Measurements from ENCODE around the gene NDUFS3. TPM values are rescaled to one million over a fixed set of nuclear protein-coding genes. Genes with fewer than 3 reads are reported as not detected.

Gene NDUFS3
- polyA plus RNA-seq, 1 donor (not counting 4 experiments of a cell fraction or from before 2014, with no cell fraction given): 119 TPM

DNA sequence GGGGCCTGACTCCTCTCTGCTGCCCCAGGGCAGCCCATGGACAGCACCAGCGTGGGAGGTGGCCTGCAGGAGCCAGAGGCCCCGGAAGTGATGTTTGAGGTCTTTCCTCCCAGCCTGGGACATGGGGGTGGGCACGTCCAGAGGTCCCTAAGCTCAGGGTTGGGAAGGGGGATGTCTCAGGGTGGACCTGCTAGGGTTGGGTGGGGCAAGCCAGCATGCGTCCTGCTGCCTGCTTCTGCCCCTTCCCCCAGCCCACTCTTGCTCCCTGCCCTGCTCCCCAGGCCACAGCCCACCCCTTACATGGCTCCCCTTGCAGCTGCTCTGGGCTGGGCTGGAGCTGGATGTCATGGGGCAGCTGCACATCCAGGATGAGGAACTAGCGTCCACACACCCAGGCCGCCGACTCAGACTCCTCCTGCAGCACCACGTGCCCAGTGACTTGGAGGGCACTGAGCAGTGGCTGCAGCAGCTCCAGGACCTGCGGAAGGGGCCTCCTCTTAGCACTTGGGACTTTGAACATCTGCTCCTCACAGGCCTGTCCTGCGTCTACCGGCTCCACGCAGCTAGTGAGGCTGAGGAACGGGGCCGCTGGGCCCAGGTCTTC, 9.0 kb downstream of the NDUFS3 start:
- Histone ChIP-seq H3K9me1 (ENCODE audit: control insufficient read depth, extremely low read depth, insufficient read depth, low read length) (no peaks in the 10 kb centered on the region), H3K27me3 (ENCODE audit: control insufficient read depth, extremely low read depth, insufficient read depth, low read length) (peaks cover 32% of the 10 kb centered on the region), H4K20me1 (ENCODE audit: control insufficient read depth, extremely low read depth, insufficient read depth, low read length) (no peaks in the 10 kb centered on the region), H3K4me1 (ENCODE audit: control insufficient read depth, extremely low read depth, insufficient read depth, low read length) (no peaks in the 10 kb centered on the region), H3K36me3 (ENCODE audit: control insufficient read depth in 2 of 2, extremely low read depth in 1 of 2, insufficient read depth in 2 of 2, low read length in 2 of 2) (peaks cover 6 to 11% of the 10 kb centered on the region in 2 experiments), H3K4me2 (ENCODE audit: control insufficient read depth, extremely low read depth, insufficient read depth, low read depth, low read length) (no peak overlapping the region), H3K9ac (ENCODE audit: control insufficient read depth, extremely low read depth, insufficient read depth, low read length) (no peak overlapping the region), H3K27ac (ENCODE audit: control insufficient read depth, insufficient read depth, low read length) (no peak overlapping the region), H3K4me3 (ENCODE audit: control insufficient read depth in 2 of 3, extremely low read depth in 1 of 3, insufficient read depth in 2 of 3, low read depth in 1 of 3, low read length in 3 of 3) (no peak overlapping the region), H3K79me2 (ENCODE audit: control insufficient read depth, insufficient read depth, low read length) (no peaks in the 10 kb centered on the region), H2AFZ (ENCODE audit: control insufficient read depth, low read length) (no peak overlapping the region), H3K9me3 (ENCODE audit: control insufficient read depth, low read depth, low read length) (no peaks in the 10 kb centered on the region)
- FAIRE-seq (no peak), DNase-seq (ENCODE audit: low read depth, low spot score) (no peak)
- dilution Hi-C loops (cut with MboI; ENCODE audit: extremely low pct_ligation_motif_present, low sequenced_read_pairs): no loop called here
- TF ChIP-seq CTCF (optimal IDR thresholded peaks at IDR 0.05 in 1 of 3, IDR thresholded peaks at IDR 0.05 in 1 of 3, conservative IDR thresholded peaks at IDR 0.05 in 1 of 3; ENCODE audit: extremely low read depth in 1 of 3, insufficient read depth in 2 of 3, low read length in 3 of 3) (no peak), EZH2 (IDR thresholded peaks at IDR 0.05; ENCODE audit: low read length) (no peak)

- Histone ChIP-seq H3K36me3 (ENCODE audit: control insufficient read depth in 2 of 2, extremely low read depth in 1 of 2, insufficient read depth in 2 of 2, low read length in 2 of 2) (peaks cover 0 to 3% of the 10 kb centered on the region in 2 experiments), H3K79me2 (ENCODE audit: control insufficient read depth, insufficient read depth, low read length) (no peaks in the 10 kb centered on the region), H2AFZ (ENCODE audit: control insufficient read depth, low read length) (no peak overlapping the region), H3K4me1 (ENCODE audit: control insufficient read depth, extremely low read depth, insufficient read depth, low read length) (peaks cover 3% of the 10 kb centered on the region), H3K27ac (ENCODE audit: control insufficient read depth, insufficient read depth, low read length) (no peak overlapping the region), H3K4me3 (ENCODE audit: control insufficient read depth in 2 of 3, extremely low read depth in 1 of 3, insufficient read depth in 2 of 3, low read depth in 1 of 3, low read length in 3 of 3) (no peak overlapping the region), H3K9me1 (ENCODE audit: control insufficient read depth, extremely low read depth, insufficient read depth, low read length) (no peaks in the 10 kb centered on the region), H3K27me3 (ENCODE audit: control insufficient read depth, extremely low read depth, insufficient read depth, low read length) (peaks cover 45% of the 10 kb centered on the region), H3K4me2 (ENCODE audit: control insufficient read depth, extremely low read depth, insufficient read depth, low read depth, low read length) (no peak overlapping the region), H3K9me3 (ENCODE audit: control insufficient read depth, low read depth, low read length) (no peaks in the 10 kb centered on the region), H4K20me1 (ENCODE audit: control insufficient read depth, extremely low read depth, insufficient read depth, low read length) (no peaks in the 10 kb centered on the region), H3K9ac (ENCODE audit: control insufficient read depth, extremely low read depth, insufficient read depth, low read length) (no peak overlapping the region)
- dilution Hi-C loops (cut with MboI; ENCODE audit: extremely low pct_ligation_motif_present, low sequenced_read_pairs): no loop called here
- DNase-seq (ENCODE audit: low read depth, low spot score): no peak
- no peak for TF ChIP-seq EZH2 (IDR thresholded peaks at IDR 0.05; ENCODE audit: low read length)
- TF ChIP-seq CTCF (optimal IDR thresholded peaks at IDR 0.05 in 1 of 3, IDR thresholded peaks at IDR 0.05 in 1 of 3, conservative IDR thresholded peaks at IDR 0.05 in 1 of 3; ENCODE audit: extremely low read depth in 1 of 3, insufficient read depth in 2 of 3, low read length in 3 of 3): no peak
- FAIRE-seq: no peak
Measured at GRCh38 chr11:47589118-47589517, 10.2 kb downstream of the NDUFS3 start.
